BLaER1 (cell line): ENCODE results near the gene CNTD1.

Experiments
- H3K27ac ChIP-seq: shearing (Covaris generic); formaldehyde crosslinking; 2 replicates; pipeline ENCODE4 v1.8.1; 2022
- H3K27me3 ChIP-seq: shearing (Covaris generic); formaldehyde crosslinking; 2 replicates; pipeline ENCODE4 v1.8.1; 2022
- H3K36me3 ChIP-seq: shearing (Covaris generic); formaldehyde crosslinking; 2 replicates; pipeline ENCODE4 v1.8.1; 2022
- H3K4me1 ChIP-seq: shearing (Covaris generic); formaldehyde crosslinking; 2 replicates; pipeline ENCODE4 v1.8.1; 2022
- H3K4me2 ChIP-seq: shearing (Covaris generic); formaldehyde crosslinking; 2 replicates; pipeline ENCODE4 v1.8.1; 2022
- H3K4me3 ChIP-seq: shearing (Covaris generic); formaldehyde crosslinking; 2 replicates; pipeline ENCODE4 v1.8.1; 2022
- H3K9ac ChIP-seq: shearing (Covaris generic); formaldehyde crosslinking; 2 replicates; pipeline ENCODE4 v1.8.1; 2022
- H3K9me3 ChIP-seq: shearing (Covaris generic); formaldehyde crosslinking; 2 replicates; pipeline ENCODE4 v1.8.1; 2022
- H4K20me1 ChIP-seq: shearing (Covaris generic); formaldehyde crosslinking; 2 replicates; pipeline ENCODE4 v1.8.1; 2022
- Cebpa-rat ChIP-seq: shearing (Covaris generic); IDR thresholded peaks from 2 replicates; pipeline ENCODE4 v1.8.1; 2022

The CNTD1 gene

GRCh38 chr17:42798011-42798382, 664 bp upstream of the CNTD1 start:
- H3K9ac ChIP-seq: peak overlapping the region; percentile 85
- peak overlapping the region; percentile 98 for H3K4me2 ChIP-seq
- H4K20me1 ChIP-seq: no peaks in the 10 kb centered on the region
- H3K4me1 ChIP-seq: peaks cover 21% of the 10 kb centered on the region
- no peaks in the 10 kb centered on the region for H3K27me3 ChIP-seq
- peak overlapping the region; percentile 69 for H3K27ac ChIP-seq
- no peaks in the 10 kb centered on the region for H3K9me3 ChIP-seq
- no peak for TF ChIP-seq Cebpa-rat
- H3K4me3 ChIP-seq: peak overlapping the region; percentile 85
- H3K36me3 ChIP-seq: peaks cover 21% of the 10 kb centered on the region

GRCh38 chr17:42803074-42803883, 4.6 kb downstream of the CNTD1 start:
- Histone ChIP-seq H3K4me3 (no peak overlapping the region), H3K27ac (no peak overlapping the region), H3K36me3 (0 out of 2 replicates have a peak, but pooled peaks cover 4% of the 10 kb centered on the region), H3K27me3 (no peaks in the 10 kb centered on the region), H3K9ac (no peak overlapping the region), H3K4me1 (peaks cover 5% of the 10 kb centered on the region; the same call in 1 of the 2 replicates), H3K9me3 (no peaks in the 10 kb centered on the region), H4K20me1 (no peaks in the 10 kb centered on the region), H3K4me2 (no peak overlapping the region)
- no peak for TF ChIP-seq Cebpa-rat

- Histone ChIP-seq H3K27ac (no peak overlapping the region), H3K9me3 (no peaks in the 10 kb centered on the region), H3K4me3 (no peak overlapping the region), H3K36me3 (peaks cover 21% of the 10 kb centered on the region), H4K20me1 (no peaks in the 10 kb centered on the region), H3K27me3 (no peaks in the 10 kb centered on the region), H3K4me2 (no peak overlapping the region), H3K4me1 (no peaks in the 10 kb centered on the region), H3K9ac (no peak overlapping the region)
- TF ChIP-seq Cebpa-rat: no peak
These were observed 6.3 kb downstream of the CNTD1 start for GRCh38 chr17:42804918-42805367.

GRCh38 chr17:42806249-42806648, 7.6 kb downstream of the CNTD1 start:
- no peak overlapping the region for H3K9ac ChIP-seq
- no peaks in the 10 kb centered on the region for H3K9me3 ChIP-seq
- no peak overlapping the region for H3K27ac ChIP-seq
- no peak for TF ChIP-seq Cebpa-rat
- no peaks in the 10 kb centered on the region for H3K27me3 ChIP-seq
- H4K20me1 ChIP-seq: no peaks in the 10 kb centered on the region
- no peak overlapping the region for H3K4me2 ChIP-seq
- no peak overlapping the region for H3K4me3 ChIP-seq
- H3K4me1 ChIP-seq: no peaks in the 10 kb centered on the region
- peaks cover 34% of the 10 kb centered on the region for H3K36me3 ChIP-seq

- TF ChIP-seq Cebpa-rat: no peak
- no peak overlapping the region for H3K4me2 ChIP-seq
These were observed 10.6 kb downstream of the CNTD1 start for GRCh38 chr17:42809250-42809649.

GRCh38 chr17:42814633-42815399, 16.2 kb downstream of the CNTD1 start:
- H3K9ac ChIP-seq: no peak overlapping the region
- H3K36me3 ChIP-seq: peaks cover 99% of the 10 kb centered on the region
- no peaks in the 10 kb centered on the region for H3K4me1 ChIP-seq
- H3K4me2 ChIP-seq: no peak overlapping the region
- H3K27me3 ChIP-seq: no peaks in the 10 kb centered on the region
- no peaks in the 10 kb centered on the region for H3K9me3 ChIP-seq
- no peak overlapping the region for H3K4me3 ChIP-seq
- no peak overlapping the region for H3K27ac ChIP-seq
- TF ChIP-seq Cebpa-rat: no peak
- 0 out of 2 replicates have a peak, but pooled peaks cover 4% of the 10 kb centered on the region for H4K20me1 ChIP-seq

More at GRCh38 chr17:42809250-42809649, 10.6 kb downstream of the CNTD1 start:
- no peaks in the 10 kb centered on the region for H3K27me3 ChIP-seq
- no peak overlapping the region for H3K9ac ChIP-seq
- H3K36me3 ChIP-seq: peaks cover 63% of the 10 kb centered on the region
- H3K4me3 ChIP-seq: no peak overlapping the region
- H3K9me3 ChIP-seq: no peaks in the 10 kb centered on the region
- no peaks in the 10 kb centered on the region for H4K20me1 ChIP-seq
- H3K4me1 ChIP-seq: no peaks in the 10 kb centered on the region
- H3K27ac ChIP-seq: no peak overlapping the region

GRCh38 chr17:42817866-42818265, 19.2 kb downstream of the CNTD1 start:
- Histone ChIP-seq H3K4me1 (peaks cover 7% of the 10 kb centered on the region), H3K4me2 (no peak overlapping the region), H3K27me3 (no peaks in the 10 kb centered on the region), H3K36me3 (peaks cover 93% of the 10 kb centered on the region), H3K27ac (no peak overlapping the region), H3K9me3 (no peaks in the 10 kb centered on the region), H3K9ac (no peak overlapping the region), H4K20me1 (0 out of 2 replicates have a peak, but pooled peaks cover 4% of the 10 kb centered on the region), H3K4me3 (no peak overlapping the region)
- no peak for TF ChIP-seq Cebpa-rat

GRCh38 chr17:42818379-42818778, 19.7 kb downstream of the CNTD1 start:
- H3K36me3 ChIP-seq: peaks cover 88% of the 10 kb centered on the region

GRCh38 chr17:42819939-42820535, 21.4 kb downstream of the CNTD1 start:
- Histone ChIP-seq H3K9ac (no peak overlapping the region), H3K4me1 (peaks cover 21% of the 10 kb centered on the region), H3K27ac (no peak overlapping the region), H3K4me2 (no peak overlapping the region), H3K36me3 (peaks cover 71% of the 10 kb centered on the region), H3K27me3 (no peaks in the 10 kb centered on the region), H3K4me3 (no peak overlapping the region), H4K20me1 (0 out of 2 replicates have a peak, but pooled peaks cover 4% of the 10 kb centered on the region), H3K9me3 (no peaks in the 10 kb centered on the region)
- no peak for TF ChIP-seq Cebpa-rat

More at GRCh38 chr17:42818379-42818778, 19.7 kb downstream of the CNTD1 start:
- Histone ChIP-seq H3K4me1 (peaks cover 12% of the 10 kb centered on the region), H3K9ac (no peak overlapping the region), H3K27ac (no peak overlapping the region), H3K27me3 (no peaks in the 10 kb centered on the region), H3K4me3 (no peak overlapping the region), H3K4me2 (no peak overlapping the region), H4K20me1 (0 out of 2 replicates have a peak, but pooled peaks cover 4% of the 10 kb centered on the region), H3K9me3 (no peaks in the 10 kb centered on the region)
- no peak for TF ChIP-seq Cebpa-rat
